ENCODE data around the gene CSTB.

Gene CSTB

GRCh38 chr21:43728154-43728466 lies 48.0 kb downstream of the CSTB start:
- peak overlapping the region; percentile 89 for H3K4me3 ChIP-seq (ENCODE audit: low read length)
- H3K4me1 ChIP-seq (ENCODE audit: insufficient read depth, low read length), result peaks cover 15% of the 10 kb centered on the region
- no peaks in the 10 kb centered on the region for H3K27me3 ChIP-seq (ENCODE audit: insufficient read depth, low read length)
- no peaks in the 10 kb centered on the region for H3K36me3 ChIP-seq (ENCODE audit: insufficient read depth, low read length)
- peak overlapping the region; percentile 65 for H2AFZ ChIP-seq (ENCODE audit: low read depth, low read length)
- H3K9me3 ChIP-seq (ENCODE audit: low read length), result no peaks in the 10 kb centered on the region

GRCh38 chr21:43727519-43728153 lies 48.5 kb downstream of the CSTB start:
- H3K27me3 ChIP-seq (ENCODE audit: insufficient read depth, low read length), result no peaks in the 10 kb centered on the region
- H2AFZ ChIP-seq (ENCODE audit: low read depth, low read length), result no peak overlapping the region
- H3K4me1 ChIP-seq (ENCODE audit: insufficient read depth, low read length), result peaks cover 15% of the 10 kb centered on the region
- no peaks in the 10 kb centered on the region for H3K36me3 ChIP-seq (ENCODE audit: insufficient read depth, low read length)
- H3K4me3 ChIP-seq (ENCODE audit: low read length), result no peak overlapping the region
- H3K9me3 ChIP-seq (ENCODE audit: low read length), result no peaks in the 10 kb centered on the region

DNA sequence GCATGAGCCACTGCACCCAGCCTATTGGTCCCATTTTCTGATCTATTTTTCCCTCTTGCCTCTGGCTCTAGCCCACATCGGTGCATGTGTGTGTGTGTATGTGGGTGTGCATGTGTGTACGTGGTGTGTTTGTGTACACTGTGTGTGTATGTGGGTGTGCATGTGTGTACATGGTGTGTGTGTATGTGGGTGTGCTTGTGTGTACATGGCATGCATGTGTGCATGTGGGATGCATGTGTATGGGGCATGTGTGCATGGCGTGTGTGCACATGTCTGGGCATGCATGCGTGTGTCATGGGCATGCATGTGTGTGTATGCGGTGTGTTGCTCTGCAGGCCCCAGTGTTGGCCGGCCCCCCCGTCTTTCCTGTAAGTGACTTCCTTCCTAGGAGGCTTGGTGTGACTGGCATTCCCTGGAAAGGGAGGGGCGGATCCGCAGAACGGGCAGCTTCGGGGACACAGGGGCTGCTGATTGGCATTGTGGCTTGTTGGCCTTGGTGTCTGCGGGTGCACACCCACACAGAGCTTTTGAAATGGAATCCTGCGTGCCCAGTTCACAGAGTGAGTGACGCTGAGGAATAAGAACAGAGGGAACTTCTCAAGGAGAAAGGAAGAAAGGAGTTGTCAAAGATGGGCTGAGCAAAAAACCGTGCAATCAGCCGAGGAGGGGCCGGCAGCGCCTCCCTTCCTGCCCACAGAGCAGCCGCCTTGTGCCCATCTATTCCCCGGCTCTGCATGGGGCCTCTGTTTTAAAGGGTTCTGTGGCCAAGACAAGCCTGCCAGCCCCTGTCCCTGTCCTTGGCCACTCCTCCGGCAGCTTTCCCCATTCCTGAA lies 49.2 kb downstream of the CSTB start:
- Histone ChIP-seq H3K36me3 (ENCODE audit: insufficient read depth, low read length) (no peaks in the 10 kb centered on the region), H3K9me3 (ENCODE audit: low read length) (no peaks in the 10 kb centered on the region), H2AFZ (ENCODE audit: low read depth, low read length) (no peak overlapping the region), H3K27me3 (ENCODE audit: insufficient read depth, low read length) (no peaks in the 10 kb centered on the region), H3K4me1 (ENCODE audit: insufficient read depth, low read length) (peaks cover 15% of the 10 kb centered on the region), H3K4me3 (ENCODE audit: low read length) (no peak overlapping the region)
